Liver (tissue), 9 donors: Measurements from ENCODE around the gene ZFX. TPM values are rescaled to one million over a fixed set of nuclear protein-coding genes. Genes with fewer than 3 reads are reported as not detected.

Source experiments
- DNase-seq: peaks from one replicate; pipeline ENCODE4 v3.0.0-alpha.2; 2017; ENCODE audit warnings: low spot score
- H3K27ac ChIP-seq, 2 donors: one replicate each; pipeline ENCODE4 v1.7.0; 2013; ENCODE audit warnings: inconsistent platforms in 2 of 2, low read length in 2 of 2, control low read depth in 1 of 2, low read depth in 1 of 2, mild to moderate bottlenecking in 1 of 2
- H3K27me3 ChIP-seq, 4 donors: one replicate each; pipeline versions ENCODE4 v1.6.1 to v1.7.0; 2013; ENCODE audit warnings: low read length in 3 of 4, inconsistent platforms in 1 of 4, mild to moderate bottlenecking in 1 of 4, moderate library complexity in 1 of 4; ENCODE audit not compliant: control insufficient read depth in 4 of 4, insufficient read depth in 4 of 4
- H3K36me3 ChIP-seq, 4 donors: one replicate each; pipeline versions ENCODE4 v1.6.1 to v1.7.0; 2013; ENCODE audit warnings: low read length in 3 of 4, mild to moderate bottlenecking in 3 of 4, low read depth in 1 of 4, moderate library complexity in 1 of 4; ENCODE audit not compliant: control insufficient read depth in 4 of 4, insufficient read depth in 3 of 4
- H3K4me1 ChIP-seq, 4 donors: one replicate each; pipeline versions ENCODE4 v1.6.1 to v1.7.0; 2013; ENCODE audit warnings: low read length in 3 of 4, mild to moderate bottlenecking in 3 of 4, moderate library complexity in 1 of 4; ENCODE audit not compliant: control insufficient read depth in 4 of 4, insufficient read depth in 4 of 4
- H3K4me3 ChIP-seq, 3 donors: one replicate each; pipeline versions ENCODE4 v1.6.1 to v1.7.0; 2013; ENCODE audit warnings: low read length in 3 of 3, control low read depth in 1 of 3, low read depth in 1 of 3, mild to moderate bottlenecking in 1 of 3
- H3K9ac ChIP-seq, 2 donors: one replicate each; pipeline ENCODE4 v1.7.0; 2013; ENCODE audit warnings: low read length in 2 of 2, mild to moderate bottlenecking in 2 of 2, moderate library complexity in 2 of 2, control low read depth in 1 of 2, low read depth in 1 of 2
- H3K9me3 ChIP-seq, 4 donors: one replicate each; pipeline versions ENCODE4 v1.6.1 to v1.7.0; 2013; ENCODE audit warnings: low read length in 3 of 4; ENCODE audit not compliant: control insufficient read depth in 4 of 4
- EGR1 ChIP-seq, 2 donors: IDR thresholded peaks; 2 replicates each; pipeline ENCODE4 v1.6.1; 2016 to 2018; ENCODE audit warnings: antibody characterized with exemption in 2 of 2, low read depth in 2 of 2
- FOXA1 ChIP-seq: IDR thresholded peaks from 2 replicates; pipeline ENCODE4 v1.6.1; 2016; ENCODE audit warnings: antibody characterized with exemption
- FOXA2 ChIP-seq: IDR thresholded peaks from 2 replicates; pipeline ENCODE4 v1.6.1; 2016; ENCODE audit warnings: antibody characterized with exemption
- GABPA ChIP-seq, 2 donors: IDR thresholded peaks in 1 of 2; conservative IDR thresholded peaks in 1 of 2; 2 replicates each; pipeline ENCODE4 v1.6.1; 2016; ENCODE audit warnings: antibody characterized with exemption in 2 of 2, mild to moderate bottlenecking in 1 of 2, moderate library complexity in 1 of 2
- HNF4G ChIP-seq: IDR thresholded peaks from 2 replicates; pipeline ENCODE4 v1.6.1; 2016; ENCODE audit warnings: antibody characterized with exemption
- JUND ChIP-seq, 2 donors: IDR thresholded peaks; 2 replicates each; pipeline ENCODE4 v1.6.1; 2016; ENCODE audit warnings: antibody characterized with exemption in 2 of 2
- NR2F2 ChIP-seq: IDR thresholded peaks from 2 replicates; pipeline ENCODE4 v1.6.1; 2016; ENCODE audit warnings: antibody characterized with exemption
- RAD21 ChIP-seq, 2 donors: IDR thresholded peaks; 2 replicates each; pipeline ENCODE4 v1.6.1; 2016; ENCODE audit warnings: antibody characterized with exemption in 2 of 2, mild to moderate bottlenecking in 2 of 2
- RXRA ChIP-seq, 2 donors: IDR thresholded peaks; 2 replicates each; pipeline ENCODE4 v1.6.1; 2017 to 2018; ENCODE audit warnings: antibody characterized with exemption in 2 of 2, mild to moderate bottlenecking in 1 of 2
- SP1 ChIP-seq: IDR thresholded peaks from 2 replicates; pipeline ENCODE4 v1.6.1; 2018; ENCODE audit warnings: antibody characterized with exemption, mild to moderate bottlenecking
- TAF1 ChIP-seq: conservative IDR thresholded peaks from 2 replicates; pipeline ENCODE4 v1.6.1; 2016; ENCODE audit warnings: antibody characterized with exemption, mild to moderate bottlenecking
- YY1 ChIP-seq: IDR thresholded peaks from 2 replicates; pipeline ENCODE4 v1.6.1; 2016; ENCODE audit warnings: antibody characterized with exemption, mild to moderate bottlenecking
- WGBS: extraction: QIAGEN DNeasy Blood & Tissue Kit; methylation state at CpG from one replicate; pipeline ENCODE4 v1.1.7; 2013; 5-methylcytosine and 5-hydroxymethylcytosine counted together
- polyA plus RNA-seq, 2 donors: library from polyadenylated mRNA; stranded (reverse) in 1 of 2; unstranded in 1 of 2; fragments of 200-250 nt in 1 of 2; fragments of >200 nt in 1 of 2; fragmentation: Nextera tagmentation in 1 of 2; extraction: Ambion mirVana in 1 of 2; gene quantifications; one replicate each; pipeline versions ENCODE4 v1.2.1 to v1.2.3, GENCODE V29; 2013 to 2015
- total RNA-seq, 2 donors: library from RNA; depleted of rRNA; stranded (reverse); fragments of >200 nt; gene quantifications; one replicate each; pipeline ENCODE4 v1.2.3, GENCODE V29; 2014
- TF ChIP-seq, protein P1 (sequence below): IDR thresholded peaks from 2 replicates; pipeline ENCODE4 v1.6.1; 2016; ENCODE audit warnings: antibody characterized with exemption
- TF ChIP-seq, protein P2 (sequence below): IDR thresholded peaks from 2 replicates; pipeline ENCODE4 v1.6.1; 2016; ENCODE audit warnings: antibody characterized with exemption
- TF ChIP-seq, protein P3 (sequence below): IDR thresholded peaks from 2 replicates; pipeline ENCODE4 v1.6.1; 2016; ENCODE audit warnings: antibody characterized with exemption
- TF ChIP-seq, protein P4 (sequence below): fragments of 150-350 bp; IDR thresholded peaks from 2 replicates; pipeline ENCODE4 v1.5.1; 2017; ENCODE audit warnings: improper control_type of control experiment, low read depth, low read length; ENCODE audit not compliant: missing input control
- donor health status: healthy.
- donor health status: healthy.
- donor health status: healthy.
- donor health status: healthy.
- donor health status: healthy.

ZFX gene
- total and polyA plus RNA-seq, 4 donors = 3.8 to 50.0 (median 19.0) TPM

DNA sequence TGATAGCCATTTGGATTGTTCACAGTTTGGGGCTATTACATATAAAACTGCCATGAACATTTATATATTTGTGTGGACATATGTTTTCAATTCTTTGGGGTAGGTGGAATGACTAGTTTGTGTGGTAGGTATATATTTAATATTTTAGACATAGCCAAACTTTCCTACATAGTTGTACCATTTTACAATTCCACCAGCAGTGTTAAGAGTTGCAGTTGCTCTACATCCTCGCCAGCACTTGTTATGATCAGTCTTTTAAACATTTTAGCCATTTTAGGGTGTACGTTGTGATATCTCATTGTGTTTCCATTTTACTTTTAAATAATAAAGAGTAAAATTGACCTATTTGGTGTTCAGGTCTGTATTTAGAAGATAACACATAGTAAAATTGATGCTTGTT is 76.6 kb downstream of the ZFX start:
- no peak for TF ChIP-seq GABPA (IDR thresholded peaks at IDR 0.05 in 1 of 2, conservative IDR thresholded peaks at IDR 0.05 in 1 of 2)
- TF ChIP-seq TAF1 = no peak
- TF ChIP-seq FOXA2 = no peak
- TF ChIP-seq RXRA (IDR thresholded peaks at IDR 0.05) = no peak
- TF ChIP-seq JUND (IDR thresholded peaks at IDR 0.05) = no peak
- no peak for TF ChIP-seq HNF4G
- TF ChIP-seq FOXA1 = no peak
- TF ChIP-seq, protein P1, sequence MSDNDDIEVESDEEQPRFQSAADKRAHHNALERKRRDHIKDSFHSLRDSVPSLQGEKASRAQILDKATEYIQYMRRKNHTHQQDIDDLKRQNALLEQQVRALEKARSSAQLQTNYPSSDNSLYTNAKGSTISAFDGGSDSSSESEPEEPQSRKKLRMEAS = no peak
- TF ChIP-seq, protein P2, sequence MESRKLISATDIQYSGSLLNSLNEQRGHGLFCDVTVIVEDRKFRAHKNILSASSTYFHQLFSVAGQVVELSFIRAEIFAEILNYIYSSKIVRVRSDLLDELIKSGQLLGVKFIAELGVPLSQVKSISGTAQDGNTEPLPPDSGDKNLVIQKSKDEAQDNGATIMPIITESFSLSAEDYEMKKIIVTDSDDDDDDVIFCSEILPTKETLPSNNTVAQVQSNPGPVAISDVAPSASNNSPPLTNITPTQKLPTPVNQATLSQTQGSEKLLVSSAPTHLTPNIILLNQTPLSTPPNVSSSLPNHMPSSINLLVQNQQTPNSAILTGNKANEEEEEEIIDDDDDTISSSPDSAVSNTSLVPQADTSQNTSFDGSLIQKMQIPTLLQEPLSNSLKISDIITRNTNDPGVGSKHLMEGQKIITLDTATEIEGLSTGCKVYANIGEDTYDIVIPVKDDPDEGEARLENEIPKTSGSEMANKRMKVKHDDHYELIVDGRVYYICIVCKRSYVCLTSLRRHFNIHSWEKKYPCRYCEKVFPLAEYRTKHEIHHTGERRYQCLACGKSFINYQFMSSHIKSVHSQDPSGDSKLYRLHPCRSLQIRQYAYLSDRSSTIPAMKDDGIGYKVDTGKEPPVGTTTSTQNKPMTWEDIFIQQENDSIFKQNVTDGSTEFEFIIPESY = no peak
- no peak for TF ChIP-seq YY1
- TF ChIP-seq, protein P3, sequence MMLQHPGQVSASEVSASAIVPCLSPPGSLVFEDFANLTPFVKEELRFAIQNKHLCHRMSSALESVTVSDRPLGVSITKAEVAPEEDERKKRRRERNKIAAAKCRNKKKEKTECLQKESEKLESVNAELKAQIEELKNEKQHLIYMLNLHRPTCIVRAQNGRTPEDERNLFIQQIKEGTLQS = no peak
- no peak for TF ChIP-seq NR2F2
- TF ChIP-seq SP1 = no peak
- no peak for TF ChIP-seq EGR1 (IDR thresholded peaks at IDR 0.05; ENCODE audit: low read depth in 2 of 2)
- TF ChIP-seq RAD21 (IDR thresholded peaks at IDR 0.05) = no peak
- Histone ChIP-seq H3K9ac (no peak overlapping the region), H3K36me3 (no peaks in the 10 kb centered on the region), H3K27me3 (no peaks in the 10 kb centered on the region), H3K9me3 (peaks cover 0 to 2% (median 0%) of the 10 kb centered on the region in 4 donors), H3K4me3 (no peak overlapping the region), H3K27ac (no peak overlapping the region), H3K4me1 (no peaks in the 10 kb centered on the region)
- WGBS = 99% methylated on average over 2 of the region's 2 CpGs
- no peak for DNase-seq

DNA sequence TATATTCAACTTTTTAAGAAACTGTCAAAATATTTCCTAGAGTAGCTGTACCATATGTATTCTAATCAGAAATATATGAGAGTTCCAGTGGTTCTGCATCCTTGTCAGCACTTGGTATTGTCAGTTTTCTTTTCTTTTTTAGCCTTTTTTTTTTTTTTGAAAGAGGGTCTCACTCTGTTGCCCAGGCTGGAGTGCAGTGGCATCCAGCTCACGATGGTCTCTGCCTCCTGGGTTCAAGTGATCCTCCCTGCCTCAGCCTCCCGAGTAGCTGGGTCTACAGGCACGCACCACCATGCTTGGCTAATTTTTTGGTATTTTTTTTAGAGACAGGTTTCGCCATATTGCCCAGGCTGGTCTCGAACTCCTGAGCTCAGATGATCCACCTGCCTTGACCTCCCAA is 79.1 kb downstream of the ZFX start:
- Histone ChIP-seq H3K4me1 (no peaks in the 10 kb centered on the region), H3K27me3 (no peaks in the 10 kb centered on the region), H3K9me3 (peaks cover 0 to 2% (median 0%) of the 10 kb centered on the region in 4 donors), H3K9ac (no peak overlapping the region), H3K4me3 (no peak overlapping the region), H3K36me3 (no peaks in the 10 kb centered on the region), H3K27ac (no peak overlapping the region)
- TF ChIP-seq FOXA1 (no peak), RAD21 (IDR thresholded peaks at IDR 0.05) (no peak), FOXA2 (no peak)
- TF ChIP-seq, protein P1 = no peak
- 93% methylated on average over 5 of the region's 5 CpGs for WGBS
- no peak for DNase-seq

DNA sequence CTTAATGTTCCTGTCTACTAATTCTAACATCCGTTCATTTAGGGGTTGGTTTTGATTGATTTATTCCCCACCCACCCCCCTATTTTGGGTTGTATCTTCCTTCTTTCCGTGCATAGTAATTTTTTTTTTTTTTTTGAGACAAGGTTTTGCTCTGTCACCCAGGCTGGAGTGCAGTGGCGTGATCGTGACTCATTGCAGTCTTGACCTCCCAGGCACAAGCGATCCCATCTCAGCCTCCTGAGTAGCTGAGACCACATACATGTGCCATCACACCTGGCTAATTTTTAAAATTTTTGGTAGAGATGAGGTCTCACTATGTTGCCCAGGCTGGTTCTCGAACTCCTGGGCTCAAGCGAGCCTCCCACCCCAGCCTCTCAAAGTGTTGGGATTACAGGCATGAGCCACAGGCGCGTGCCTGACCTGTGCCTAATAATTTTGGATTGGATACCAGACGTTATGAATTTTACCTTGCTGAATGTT is 79.9 kb downstream of the ZFX start:
- WGBS = 85% methylated on average over 10 of the region's 10 CpGs
- Histone ChIP-seq H3K4me1 (no peaks in the 10 kb centered on the region), H3K9me3 (peaks cover 0 to 2% (median 0%) of the 10 kb centered on the region in 4 donors), H3K4me3 (no peak overlapping the region), H3K9ac (no peak overlapping the region), H3K36me3 (no peaks in the 10 kb centered on the region), H3K27me3 (no peaks in the 10 kb centered on the region), H3K27ac (no peak overlapping the region)
- no peak for DNase-seq
- TF ChIP-seq, protein P1 = no peak
- TF ChIP-seq EGR1 (IDR thresholded peaks at IDR 0.05; ENCODE audit: low read depth in 2 of 2) (no peak), GABPA (IDR thresholded peaks at IDR 0.05 in 1 of 2, conservative IDR thresholded peaks at IDR 0.05 in 1 of 2) (no peak), FOXA1 (no peak), HNF4G (no peak), TAF1 (no peak), SP1 (no peak)
- TF ChIP-seq, protein P4, sequence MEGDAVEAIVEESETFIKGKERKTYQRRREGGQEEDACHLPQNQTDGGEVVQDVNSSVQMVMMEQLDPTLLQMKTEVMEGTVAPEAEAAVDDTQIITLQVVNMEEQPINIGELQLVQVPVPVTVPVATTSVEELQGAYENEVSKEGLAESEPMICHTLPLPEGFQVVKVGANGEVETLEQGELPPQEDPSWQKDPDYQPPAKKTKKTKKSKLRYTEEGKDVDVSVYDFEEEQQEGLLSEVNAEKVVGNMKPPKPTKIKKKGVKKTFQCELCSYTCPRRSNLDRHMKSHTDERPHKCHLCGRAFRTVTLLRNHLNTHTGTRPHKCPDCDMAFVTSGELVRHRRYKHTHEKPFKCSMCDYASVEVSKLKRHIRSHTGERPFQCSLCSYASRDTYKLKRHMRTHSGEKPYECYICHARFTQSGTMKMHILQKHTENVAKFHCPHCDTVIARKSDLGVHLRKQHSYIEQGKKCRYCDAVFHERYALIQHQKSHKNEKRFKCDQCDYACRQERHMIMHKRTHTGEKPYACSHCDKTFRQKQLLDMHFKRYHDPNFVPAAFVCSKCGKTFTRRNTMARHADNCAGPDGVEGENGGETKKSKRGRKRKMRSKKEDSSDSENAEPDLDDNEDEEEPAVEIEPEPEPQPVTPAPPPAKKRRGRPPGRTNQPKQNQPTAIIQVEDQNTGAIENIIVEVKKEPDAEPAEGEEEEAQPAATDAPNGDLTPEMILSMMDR = no peak
- TF ChIP-seq, protein P2 = no peak
